MM.1S (cell line): ENCODE measurements around the gene NUP133.
"Not testable (repeated sequence)": the region's sequence is repeated elsewhere in the genome, so short reads cannot be mapped to it uniquely, and the experiment has no call there.

Source experiments
- EZH2phosphoT487 ChIP-seq: fragments of 300-600 bp; sonication (generic); IDR thresholded peaks from 2 replicates; pipeline ENCODE4 v1.6.1; 2018; ENCODE audit warnings: antibody characterized with exemption, low read length
- TF ChIP-seq, protein P1 (sequence below): fragments of 300-600 bp; sonication (generic); IDR thresholded peaks from 2 replicates; pipeline ENCODE4 v1.5.1; 2016; ENCODE audit warnings: antibody characterized with exemption, low read length, mixed read lengths

DNA sequence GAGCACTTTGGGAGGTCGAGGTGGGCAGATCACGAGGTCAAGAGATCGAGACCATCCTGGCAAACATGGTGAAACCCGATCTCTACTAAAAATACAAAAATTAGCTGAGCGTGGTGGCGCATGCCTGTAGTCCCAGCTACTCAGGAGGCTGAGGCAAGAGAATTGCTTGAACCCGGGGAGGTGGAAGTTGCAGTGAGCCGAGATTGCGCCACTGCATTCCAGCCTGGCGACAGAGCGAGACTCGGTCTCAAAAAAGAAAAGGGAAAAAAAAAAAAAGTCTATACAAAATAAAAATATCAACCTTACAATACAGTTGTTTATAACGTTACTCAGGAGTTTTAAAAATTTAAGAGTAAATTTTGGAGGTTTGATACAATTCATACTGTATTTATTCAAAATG lies 32.3 kb downstream of the NUP133 start:
- TF ChIP-seq, protein P1, sequence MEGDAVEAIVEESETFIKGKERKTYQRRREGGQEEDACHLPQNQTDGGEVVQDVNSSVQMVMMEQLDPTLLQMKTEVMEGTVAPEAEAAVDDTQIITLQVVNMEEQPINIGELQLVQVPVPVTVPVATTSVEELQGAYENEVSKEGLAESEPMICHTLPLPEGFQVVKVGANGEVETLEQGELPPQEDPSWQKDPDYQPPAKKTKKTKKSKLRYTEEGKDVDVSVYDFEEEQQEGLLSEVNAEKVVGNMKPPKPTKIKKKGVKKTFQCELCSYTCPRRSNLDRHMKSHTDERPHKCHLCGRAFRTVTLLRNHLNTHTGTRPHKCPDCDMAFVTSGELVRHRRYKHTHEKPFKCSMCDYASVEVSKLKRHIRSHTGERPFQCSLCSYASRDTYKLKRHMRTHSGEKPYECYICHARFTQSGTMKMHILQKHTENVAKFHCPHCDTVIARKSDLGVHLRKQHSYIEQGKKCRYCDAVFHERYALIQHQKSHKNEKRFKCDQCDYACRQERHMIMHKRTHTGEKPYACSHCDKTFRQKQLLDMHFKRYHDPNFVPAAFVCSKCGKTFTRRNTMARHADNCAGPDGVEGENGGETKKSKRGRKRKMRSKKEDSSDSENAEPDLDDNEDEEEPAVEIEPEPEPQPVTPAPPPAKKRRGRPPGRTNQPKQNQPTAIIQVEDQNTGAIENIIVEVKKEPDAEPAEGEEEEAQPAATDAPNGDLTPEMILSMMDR: not testable (repeated sequence)
- TF ChIP-seq EZH2phosphoT487: not testable (repeated sequence)
